Measurements from ENCODE around the gene RPH3AL.

DNA sequence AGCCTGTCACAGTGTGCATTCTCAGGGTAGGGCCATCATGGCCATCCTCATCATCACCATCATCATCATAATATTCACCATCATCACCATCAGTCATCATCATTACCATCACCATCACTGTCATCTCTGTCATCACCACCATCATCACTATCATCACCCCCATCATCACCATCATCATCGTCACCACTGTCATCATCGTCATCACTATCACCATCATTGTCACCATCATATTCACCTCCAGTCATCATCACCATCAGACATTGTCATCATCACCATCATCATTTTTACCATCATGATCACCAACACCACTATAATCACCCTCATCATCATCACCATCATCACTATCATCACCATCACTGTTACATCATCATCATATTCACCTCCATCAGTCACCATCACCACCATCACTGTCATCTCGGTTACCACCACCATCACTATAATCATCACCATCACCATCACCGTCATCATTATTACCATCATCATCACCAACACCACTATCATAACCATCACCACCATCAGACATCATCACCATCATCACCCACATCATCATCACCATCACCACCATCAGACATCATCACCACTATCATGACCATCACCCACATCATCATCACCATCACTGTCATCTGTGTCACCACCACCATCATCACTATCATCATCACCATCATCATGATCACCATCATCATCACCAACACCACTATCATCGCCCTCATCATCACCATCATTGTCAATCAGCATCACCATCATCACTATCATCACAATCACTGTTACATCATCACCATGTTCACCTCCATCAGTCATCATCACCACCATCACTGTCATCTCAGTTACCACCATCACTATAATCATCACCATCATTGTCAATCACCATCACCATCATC is 8.5 kb downstream of the RPH3AL start:
- TF ChIP-seq, protein P1, sequence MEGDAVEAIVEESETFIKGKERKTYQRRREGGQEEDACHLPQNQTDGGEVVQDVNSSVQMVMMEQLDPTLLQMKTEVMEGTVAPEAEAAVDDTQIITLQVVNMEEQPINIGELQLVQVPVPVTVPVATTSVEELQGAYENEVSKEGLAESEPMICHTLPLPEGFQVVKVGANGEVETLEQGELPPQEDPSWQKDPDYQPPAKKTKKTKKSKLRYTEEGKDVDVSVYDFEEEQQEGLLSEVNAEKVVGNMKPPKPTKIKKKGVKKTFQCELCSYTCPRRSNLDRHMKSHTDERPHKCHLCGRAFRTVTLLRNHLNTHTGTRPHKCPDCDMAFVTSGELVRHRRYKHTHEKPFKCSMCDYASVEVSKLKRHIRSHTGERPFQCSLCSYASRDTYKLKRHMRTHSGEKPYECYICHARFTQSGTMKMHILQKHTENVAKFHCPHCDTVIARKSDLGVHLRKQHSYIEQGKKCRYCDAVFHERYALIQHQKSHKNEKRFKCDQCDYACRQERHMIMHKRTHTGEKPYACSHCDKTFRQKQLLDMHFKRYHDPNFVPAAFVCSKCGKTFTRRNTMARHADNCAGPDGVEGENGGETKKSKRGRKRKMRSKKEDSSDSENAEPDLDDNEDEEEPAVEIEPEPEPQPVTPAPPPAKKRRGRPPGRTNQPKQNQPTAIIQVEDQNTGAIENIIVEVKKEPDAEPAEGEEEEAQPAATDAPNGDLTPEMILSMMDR (IDR thresholded peaks at IDR 0.05) = no peak
- no peak for TF ChIP-seq ZFX (IDR thresholded peaks at IDR 0.05; ENCODE audit: borderline replicate concordance)

Measured in 22Rv1 (cell line).